Measurements from ENCODE around the gene UGT1A9.
A peak's percentile ranks its signal among the peaks of the same experiment; 100 is the strongest.

The UGT1A9 gene

GRCh38 chr2:233708942-233709341, 37.2 kb downstream of the UGT1A9 start:
- DNase-seq (ENCODE audit: extremely low read depth, insufficient read length): no peak
- Histone ChIP-seq H3K36me3 (ENCODE audit: control insufficient read depth, insufficient read depth, low read length) (no peaks in the 10 kb centered on the region), H3K4me3 (replicated peaks; ENCODE audit: low read depth, low read length) (no peak overlapping the region), H3K27me3 (replicated peaks; ENCODE audit: control insufficient read depth, insufficient read depth, low read length) (no peaks in the 10 kb centered on the region)
- no peak for TF ChIP-seq CTCF (IDR thresholded peaks at IDR 0.05; ENCODE audit: insufficient read depth, low read length, poor library complexity, severe bottlenecking)

GRCh38 chr2:233711312-233712008, 39.8 kb downstream of the UGT1A9 start:
- DNase-seq (ENCODE audit: extremely low read depth, insufficient read length): no peak

GRCh38 chr2:233712611-233713261, 41.0 kb downstream of the UGT1A9 start, which contains the start of gene UGT1A5:
UGT1A5 (plus strand) TSS chr2:233712907; CDS start chr2:233712992, 85 bp downstream.
- no peak for DNase-seq (ENCODE audit: extremely low read depth, insufficient read length)
- H3K36me3 ChIP-seq (ENCODE audit: control insufficient read depth, insufficient read depth, low read length): no peaks in the 10 kb centered on the region
- H3K27me3 ChIP-seq (replicated peaks; ENCODE audit: control insufficient read depth, insufficient read depth, low read length): no peaks in the 10 kb centered on the region
- no peak within 1 kb of the TSS for H3K4me3 ChIP-seq (replicated peaks; ENCODE audit: low read depth, low read length)
- no peak for TF ChIP-seq CTCF (IDR thresholded peaks at IDR 0.05; ENCODE audit: insufficient read depth, low read length, poor library complexity, severe bottlenecking)

More at GRCh38 chr2:233711312-233712008, 39.8 kb downstream of the UGT1A9 start:
- TF ChIP-seq CTCF (IDR thresholded peaks at IDR 0.05; ENCODE audit: insufficient read depth, low read length, poor library complexity, severe bottlenecking): peak; percentile 96
- Histone ChIP-seq H3K36me3 (ENCODE audit: control insufficient read depth, insufficient read depth, low read length) (no peaks in the 10 kb centered on the region), H3K27me3 (replicated peaks; ENCODE audit: control insufficient read depth, insufficient read depth, low read length) (no peaks in the 10 kb centered on the region), H3K4me3 (replicated peaks; ENCODE audit: low read depth, low read length) (no peak overlapping the region)

GRCh38 chr2:233713262-233713615, 41.5 kb downstream of the UGT1A9 start:
- no peaks in the 10 kb centered on the region for H3K27me3 ChIP-seq (replicated peaks; ENCODE audit: control insufficient read depth, insufficient read depth, low read length)
- no peak for DNase-seq (ENCODE audit: extremely low read depth, insufficient read length)
- no peak for TF ChIP-seq CTCF (IDR thresholded peaks at IDR 0.05; ENCODE audit: insufficient read depth, low read length, poor library complexity, severe bottlenecking)
- no peak overlapping the region for H3K4me3 ChIP-seq (replicated peaks; ENCODE audit: low read depth, low read length)
- H3K36me3 ChIP-seq (ENCODE audit: control insufficient read depth, insufficient read depth, low read length): no peaks in the 10 kb centered on the region

GRCh38 chr2:233714121-233714520, 42.4 kb downstream of the UGT1A9 start:
- DNase-seq (ENCODE audit: extremely low read depth, insufficient read length): no peak
- H3K27me3 ChIP-seq (replicated peaks; ENCODE audit: control insufficient read depth, insufficient read depth, low read length): no peaks in the 10 kb centered on the region
- H3K4me3 ChIP-seq (replicated peaks; ENCODE audit: low read depth, low read length): no peak overlapping the region
- H3K36me3 ChIP-seq (ENCODE audit: control insufficient read depth, insufficient read depth, low read length): no peaks in the 10 kb centered on the region
- TF ChIP-seq CTCF (IDR thresholded peaks at IDR 0.05; ENCODE audit: insufficient read depth, low read length, poor library complexity, severe bottlenecking): no peak

All from GM06990 (cell line).